SH-SY5Y (cell line): ENCODE measurements around the gene SLC23A1.

Experiments
- GATA2 ChIP-seq: IDR thresholded peaks from 2 replicates; pipeline ENCODE4 v1.6.1; 2011; ENCODE audit warnings: mild to moderate bottlenecking, low read depth, low read length
- GATA3 ChIP-seq: IDR thresholded peaks from 2 replicates; pipeline ENCODE4 v1.6.1; 2011; ENCODE audit warnings: low read depth, mild to moderate bottlenecking, low read length, moderate library complexity

- TF ChIP-seq GATA2 (no peak), GATA3 (no peak)
These were observed 290 bp downstream of the SLC23A1 start for GRCh38 chr5:139382807-139383206.
